Activated T-cell treated with anti-CD3 and anti-CD28 coated beads for 1 hour (primary cell): ENCODE results near the gene RNF152.
"Not testable (repeated sequence)": the region's sequence is repeated elsewhere in the genome, so short reads cannot be mapped to it uniquely, and the experiment has no call there.

Experiments
- DNase-seq: peaks from one replicate; pipeline ENCODE4 v3.0.0-alpha.2; 2020; ENCODE audit warnings: low read depth

The RNF152 gene

DNA sequence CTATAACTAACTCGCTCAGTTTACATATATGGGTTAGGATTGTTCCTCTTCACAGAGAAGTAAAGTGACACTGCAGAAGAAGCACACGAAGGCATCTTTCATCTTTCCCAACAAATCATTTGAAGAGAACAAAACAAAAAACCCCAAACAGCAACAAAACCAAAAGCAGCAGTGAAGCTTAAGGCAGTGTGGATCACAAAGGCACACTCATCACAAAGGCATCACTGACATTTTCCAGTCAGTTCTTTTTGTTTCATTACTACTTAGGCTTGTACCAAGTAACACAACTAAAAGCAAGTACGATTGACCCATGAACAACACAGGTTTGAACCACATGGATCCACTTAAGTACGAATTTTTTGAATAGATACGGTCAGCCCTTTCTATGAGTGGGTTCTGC is 75.7 kb downstream of the RNF152 start:
- no peak for DNase-seq

GRCh38 chr18:61815885-61816470 is 76.8 kb downstream of the RNF152 start:
- no peak for DNase-seq

DNA sequence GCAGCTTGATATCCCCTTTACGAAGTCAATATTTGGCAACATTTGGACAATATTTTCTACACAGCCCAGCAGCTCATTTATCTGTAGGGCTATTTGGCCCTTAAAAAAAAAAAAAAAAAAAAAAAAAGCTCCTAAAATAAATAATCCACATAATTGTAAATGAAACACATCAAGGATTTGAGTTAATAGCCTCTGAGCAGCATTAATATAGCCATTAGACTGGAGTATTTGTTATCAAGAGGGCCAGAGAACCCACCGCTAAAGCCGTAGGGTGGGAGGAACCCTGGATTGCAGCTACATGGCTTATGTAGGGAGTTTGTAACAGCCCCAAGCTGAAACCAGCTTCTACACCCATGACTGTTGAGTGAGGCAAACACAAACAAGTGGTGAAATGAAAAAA is 84.5 kb downstream of the RNF152 start:
- no peak for DNase-seq

- DNase-seq, result no peak
These were observed 89.4 kb downstream of the RNF152 start for GRCh38 chr18:61803393-61803792.

- no peak for DNase-seq
These were observed 94.9 kb downstream of the RNF152 start for GRCh38 chr18:61797696-61798590.

DNA sequence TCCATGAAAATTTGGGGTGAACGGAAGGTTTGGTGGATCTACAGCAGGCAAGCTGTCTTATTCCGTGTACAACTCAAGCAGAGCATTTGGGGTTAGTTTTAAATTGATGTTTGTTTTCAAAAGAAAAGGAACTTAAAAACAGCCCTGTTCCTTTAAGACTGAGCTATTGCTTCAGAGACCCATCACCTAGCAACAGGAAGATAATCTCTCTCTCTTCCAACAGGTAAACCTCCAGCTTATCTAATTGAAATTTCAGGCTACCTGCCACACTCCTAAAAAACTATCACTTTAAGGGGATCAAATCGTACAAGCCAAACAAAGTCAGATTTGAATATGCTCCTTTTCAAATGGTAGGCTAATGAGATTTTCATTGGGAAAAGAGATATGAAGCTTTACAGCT is 101.8 kb downstream of the RNF152 start:
- no peak for DNase-seq

- DNase-seq, result not testable (repeated sequence)
These were observed 105.7 kb downstream of the RNF152 start for GRCh38 chr18:61787011-61787670.

- no peak for DNase-seq
These were observed 107.2 kb downstream of the RNF152 start for GRCh38 chr18:61785588-61785987.

- DNase-seq, result no peak
These were observed 108.0 kb downstream of the RNF152 start for GRCh38 chr18:61784834-61785233.

DNA sequence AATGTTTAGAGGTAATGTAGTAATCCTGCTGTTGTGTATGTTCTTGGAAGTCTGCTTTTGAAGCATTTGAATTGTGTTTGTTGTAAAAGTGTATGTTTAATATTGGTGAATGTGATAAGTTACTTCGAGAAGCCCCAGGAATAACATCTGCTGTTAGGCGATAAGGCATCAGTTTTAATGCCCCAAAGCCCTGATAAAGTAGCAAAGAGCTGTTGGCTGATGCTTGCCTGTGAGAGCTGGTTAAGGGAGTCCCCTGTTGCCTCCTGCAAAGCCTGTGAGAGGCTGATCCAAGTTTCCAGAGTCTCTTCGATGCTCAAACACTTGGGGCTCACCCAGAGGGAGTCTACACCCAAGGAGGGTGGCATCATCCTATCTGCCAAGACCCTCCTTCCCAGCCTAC is 110.3 kb downstream of the RNF152 start:
- DNase-seq, result no peak

GRCh38 chr18:61776201-61776600 is 116.6 kb downstream of the RNF152 start:
- not testable (repeated sequence) for DNase-seq

DNA sequence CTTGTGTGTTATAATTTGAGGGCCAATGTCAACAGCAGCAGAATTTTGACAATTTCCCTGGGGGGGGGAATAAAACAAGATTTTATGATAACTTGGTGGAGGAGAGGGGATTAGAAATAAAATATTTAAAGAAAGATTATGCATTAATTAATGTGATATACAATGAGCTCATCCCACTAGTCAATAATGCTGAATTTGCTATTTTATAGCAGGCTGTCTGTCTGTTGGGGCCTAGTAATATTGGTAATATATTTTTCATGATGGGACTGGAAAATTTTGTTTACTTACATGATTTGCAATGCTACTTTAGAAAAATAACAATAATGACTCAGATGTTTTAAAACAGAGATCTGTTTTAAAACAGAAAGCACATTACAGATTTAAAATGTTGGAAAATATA is 118.0 kb downstream of the RNF152 start:
- no peak for DNase-seq

GRCh38 chr18:61772293-61772848 is 120.4 kb downstream of the RNF152 start:
- no peak for DNase-seq

DNA sequence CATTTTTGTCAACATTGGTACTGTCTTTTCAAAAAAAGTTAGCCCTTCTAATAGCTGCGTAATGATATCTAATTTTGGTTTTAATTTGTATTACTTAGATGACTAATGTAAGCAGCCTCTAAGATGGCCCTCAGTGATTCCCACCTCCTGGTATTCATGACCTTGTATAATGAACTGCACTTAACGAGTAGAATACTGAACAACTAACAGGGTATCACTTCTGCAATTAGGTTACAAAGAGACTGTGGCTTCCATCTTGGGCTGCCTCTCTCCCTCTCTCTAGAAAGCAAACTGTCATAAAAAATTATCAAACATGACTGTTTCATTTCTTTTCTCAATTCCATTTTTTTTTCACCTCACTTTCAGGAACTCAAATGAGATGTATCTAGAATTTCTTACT is 120.9 kb downstream of the RNF152 start:
- no peak for DNase-seq

DNA sequence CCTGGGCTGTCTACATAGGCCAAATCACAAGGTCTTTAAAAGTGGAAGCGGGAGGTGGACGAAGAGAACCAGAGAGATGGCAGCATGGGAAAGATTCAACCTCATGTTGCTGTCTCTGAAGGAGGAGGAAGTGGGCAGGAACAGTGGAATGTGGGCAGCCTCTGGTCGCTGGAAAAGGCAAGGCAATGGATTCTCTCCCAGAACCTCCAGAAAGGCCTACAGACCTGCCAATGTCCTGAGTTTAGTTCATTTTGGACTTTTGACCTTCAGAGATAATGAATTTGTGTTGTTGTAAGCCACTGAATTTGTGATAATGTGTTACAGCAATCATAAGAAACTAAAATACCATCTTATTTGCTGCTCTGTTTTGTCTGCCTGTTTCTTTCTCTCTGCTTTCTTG is 122.5 kb downstream of the RNF152 start:
- DNase-seq, result no peak

GRCh38 chr18:61766266-61766884 is 126.4 kb downstream of the RNF152 start:
- DNase-seq, result no peak

- no peak for DNase-seq
These were observed 127.7 kb downstream of the RNF152 start for GRCh38 chr18:61765097-61765496.

GRCh38 chr18:61764381-61764780 is 128.4 kb downstream of the RNF152 start:
- DNase-seq, result no peak

DNA sequence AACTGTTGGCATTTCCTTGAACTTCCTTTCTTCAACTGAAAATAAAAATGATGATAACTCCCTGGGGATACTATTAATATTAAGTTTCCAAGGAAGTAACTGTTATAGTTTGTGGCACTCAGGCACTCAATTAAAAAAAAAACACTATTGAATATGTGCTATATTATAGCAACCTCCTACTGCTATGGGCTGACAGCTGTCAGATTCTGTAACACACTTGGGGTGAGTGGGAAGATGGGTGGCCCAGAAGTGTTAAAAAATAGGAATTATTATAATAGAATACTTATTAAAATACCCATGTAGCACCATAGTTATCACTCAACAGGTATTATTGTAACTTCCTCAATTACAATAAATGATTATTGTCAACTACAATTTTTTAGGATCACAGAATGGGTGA is 130.9 kb downstream of the RNF152 start:
- no peak for DNase-seq
